ENCODE measurements around the gene SAV1. TPM values are rescaled to one million over a fixed set of nuclear protein-coding genes. Genes with fewer than 3 reads are reported as not detected.
A peak's percentile ranks its signal among the peaks of the same experiment; 100 is the strongest.

Gene SAV1
- total RNA-seq, 1 donor from 2014 or later = 7.7 TPM

DNA sequence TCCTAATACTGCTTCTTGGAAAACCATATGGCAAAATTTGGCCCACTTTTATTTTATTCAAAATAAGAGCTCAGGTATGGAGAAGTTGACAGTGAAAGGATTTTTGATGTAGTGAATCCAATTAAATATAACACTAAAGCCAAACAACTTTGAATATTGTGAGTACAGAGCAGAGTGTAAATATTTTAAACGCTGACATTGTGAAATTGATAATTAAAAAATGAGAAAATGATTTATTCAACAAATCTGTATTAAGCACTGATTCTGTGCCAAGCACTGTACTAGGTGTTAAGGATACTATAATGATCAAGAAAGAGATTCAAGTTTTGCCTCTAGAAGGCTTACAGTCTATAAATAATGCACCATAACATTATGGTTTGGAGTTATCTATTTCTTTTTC lies 57.6 kb downstream of the SAV1 start:
- DNase-seq (ENCODE audit: low spot score) (no peak), ATAC-seq (no peak)

DNA sequence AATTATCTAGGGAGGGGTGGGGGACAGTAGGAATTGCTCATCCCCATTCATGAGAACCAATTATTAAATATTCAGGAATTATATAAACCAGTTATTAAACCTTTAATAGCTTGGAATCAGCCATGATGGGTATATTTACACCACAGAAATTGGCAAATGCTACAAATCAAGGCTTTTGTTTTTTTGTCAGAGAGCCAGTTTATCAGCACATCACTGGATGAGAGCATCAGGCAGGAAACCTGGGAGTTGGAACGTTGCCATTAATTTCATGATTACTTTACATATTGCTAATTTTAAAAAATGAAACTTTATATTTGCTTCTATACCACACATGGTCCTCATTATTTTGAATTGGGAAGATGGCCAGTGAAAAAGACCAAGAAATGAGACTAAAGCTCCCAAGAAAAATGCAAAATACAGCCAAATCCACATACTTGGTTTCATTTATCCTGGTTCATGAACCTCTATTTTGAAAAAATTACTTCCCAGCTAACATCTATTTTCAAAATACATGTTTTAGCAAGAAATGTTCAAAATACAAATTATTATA lies 59.7 kb downstream of the SAV1 start:
- DNase-seq (ENCODE audit: low spot score) (no peak), ATAC-seq (no peak)

- ATAC-seq (no peak), DNase-seq (ENCODE audit: low spot score) (no peak)
Measured at GRCh38 chr14:50607761-50608160, 60.3 kb downstream of the SAV1 start.

GRCh38 chr14:50607181-50607580 lies 60.9 kb downstream of the SAV1 start:
- ATAC-seq (no peak), DNase-seq (ENCODE audit: low spot score) (no peak)

GRCh38 chr14:50606468-50606867 lies 61.6 kb downstream of the SAV1 start:
- ATAC-seq = no peak
- no peak for DNase-seq (ENCODE audit: low spot score)

DNA sequence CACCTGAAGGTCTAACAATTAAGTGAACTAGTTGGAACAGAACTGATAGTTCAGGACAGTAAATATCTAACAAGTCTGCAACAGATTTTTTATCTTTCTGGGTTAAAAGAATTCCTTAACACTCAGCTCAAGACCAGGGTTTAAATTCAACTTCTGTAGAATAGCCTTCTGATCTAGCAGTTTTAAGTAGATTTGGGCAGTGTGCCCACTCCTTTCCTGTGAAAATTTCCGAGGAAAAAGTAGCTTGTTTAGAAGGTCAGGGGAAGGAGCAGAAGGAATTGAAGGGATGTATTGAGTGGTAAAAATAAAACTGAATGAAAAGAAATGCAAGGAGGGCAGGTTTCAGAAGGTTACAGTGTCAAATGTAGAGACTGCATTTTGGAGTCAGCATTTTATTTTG lies 62.3 kb downstream of the SAV1 start:
- ATAC-seq = no peak
- no peak for DNase-seq (ENCODE audit: low spot score)

DNA sequence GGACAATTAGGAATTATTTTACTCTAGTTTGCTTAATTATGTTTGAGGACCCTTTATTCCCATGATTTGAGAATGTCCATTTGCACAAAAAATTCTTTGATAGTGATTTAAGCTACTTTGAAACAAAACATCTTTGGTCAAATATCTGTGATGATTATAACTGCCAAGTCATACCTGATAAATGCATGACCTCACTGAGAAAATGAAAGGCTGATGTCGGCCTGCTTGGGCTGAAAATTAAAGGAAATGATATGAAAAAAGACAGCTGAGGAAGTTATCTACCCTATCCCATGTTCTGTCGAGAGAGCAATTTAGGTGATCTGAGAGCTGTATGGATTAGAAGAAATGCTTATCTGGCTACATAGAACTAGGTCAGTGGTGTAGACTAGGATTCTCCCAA lies 64.5 kb downstream of the SAV1 start:
- DNase-seq (ENCODE audit: low spot score) (no peak), ATAC-seq (no peak)

GRCh38 chr14:50602035-50602434 lies 66.1 kb downstream of the SAV1 start:
- DNase-seq (ENCODE audit: low spot score) = no peak
- ATAC-seq = no peak

DNA sequence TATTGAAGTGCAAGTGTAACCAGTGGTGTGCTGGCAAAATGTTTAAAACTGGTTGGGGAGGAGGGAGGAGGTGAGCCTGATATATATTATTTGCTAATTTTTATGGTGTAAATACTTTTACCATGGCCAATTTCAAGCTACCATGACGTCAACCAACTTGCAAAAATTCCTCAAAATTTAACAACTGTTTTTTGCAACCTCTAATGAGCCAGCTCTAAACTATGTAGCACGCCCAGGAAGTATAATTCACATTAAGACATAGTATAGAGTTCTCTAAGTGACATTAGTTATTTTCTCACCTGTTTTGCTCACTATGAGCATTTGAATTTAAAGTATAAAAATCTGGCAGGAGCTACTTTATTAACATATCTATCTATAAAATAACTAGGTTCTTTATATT lies 66.7 kb downstream of the SAV1 start:
- DNase-seq (ENCODE audit: low spot score) (no peak), ATAC-seq (no peak)

DNA sequence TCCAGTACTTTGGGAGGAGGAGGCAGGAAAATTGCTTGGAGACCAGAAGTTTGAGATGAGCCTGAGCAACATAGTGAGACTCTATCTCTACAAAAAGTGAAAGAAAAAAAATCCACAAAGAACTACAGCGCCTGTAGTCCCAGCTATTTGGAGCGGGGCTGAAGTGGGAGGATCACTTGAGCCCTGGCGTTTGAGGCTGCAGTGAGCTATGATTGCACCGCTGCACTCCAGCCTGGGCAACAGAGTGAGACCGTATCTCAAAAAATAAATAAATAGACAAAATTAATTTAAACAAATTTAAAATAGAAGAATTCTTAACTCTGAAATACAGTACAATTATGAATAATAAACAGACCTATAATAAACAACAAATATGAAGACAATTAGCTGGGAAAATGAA lies 67.3 kb downstream of the SAV1 start:
- peak; percentile 48 for DNase-seq (ENCODE audit: low spot score)
- ATAC-seq = peak; percentile 92

- DNase-seq (ENCODE audit: low spot score) (no peak), ATAC-seq (peak; percentile 90)
Measured at GRCh38 chr14:50599700-50600444, 68.2 kb downstream of the SAV1 start.

DNA sequence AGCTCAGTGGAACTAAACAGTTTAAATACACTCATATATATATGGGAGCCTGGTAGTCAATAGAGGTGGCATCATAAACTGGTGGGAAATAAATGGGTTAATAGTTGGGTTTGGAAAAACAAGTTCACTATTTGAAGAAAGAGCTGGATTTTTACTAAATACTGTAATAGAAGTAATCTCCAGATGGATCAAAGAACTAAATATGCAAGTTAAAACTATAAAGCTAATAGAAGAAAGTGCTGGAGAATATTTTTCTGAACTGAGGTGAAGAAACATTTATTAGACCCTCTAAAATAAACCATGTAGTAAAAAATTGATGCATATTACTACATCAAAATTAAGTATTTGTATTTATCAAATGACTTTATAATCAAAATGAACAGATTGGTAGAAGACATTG lies 69.3 kb downstream of the SAV1 start:
- no peak for ATAC-seq

DNA sequence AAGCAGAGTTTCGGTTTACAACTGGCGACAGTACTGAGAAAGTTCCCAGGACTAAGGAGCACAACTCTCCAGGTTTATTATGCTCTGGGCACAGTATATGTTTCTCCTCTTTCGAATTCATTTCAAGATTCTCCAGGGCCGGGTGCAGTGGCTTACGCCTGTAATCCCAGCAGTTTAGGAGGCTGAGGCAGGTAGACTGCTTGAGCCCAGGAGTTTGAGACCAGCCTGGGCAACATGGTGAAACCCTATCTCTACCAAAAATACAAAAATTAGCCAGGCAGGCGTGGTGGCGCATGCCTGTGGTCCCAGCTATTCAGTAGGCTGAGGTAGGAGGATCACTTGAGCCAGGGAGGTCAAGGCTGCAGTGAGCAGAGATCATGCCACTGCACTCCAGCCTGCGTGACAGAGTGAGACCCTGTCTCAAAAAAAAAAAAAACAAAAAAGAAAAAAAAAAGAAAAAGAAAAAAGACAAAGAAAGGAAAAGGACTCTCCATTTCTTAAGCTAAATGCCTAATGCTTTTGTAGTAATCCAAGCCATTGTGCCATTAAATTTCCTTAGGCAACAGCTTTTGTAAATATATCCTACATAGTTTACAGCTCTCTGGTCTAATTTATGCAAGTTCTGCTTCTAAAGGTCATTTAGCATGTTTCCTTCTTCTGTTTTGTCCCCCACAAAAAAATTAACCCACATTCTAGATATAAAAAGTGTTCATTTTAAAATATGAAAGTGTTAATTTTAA lies 73.4 kb downstream of the SAV1 start:
- ATAC-seq (no peak), DNase-seq (ENCODE audit: low spot score) (no peak)

More for the DNA sequence above, 69.3 kb downstream of the SAV1 start:
- no peak for DNase-seq (ENCODE audit: low spot score)

DNA sequence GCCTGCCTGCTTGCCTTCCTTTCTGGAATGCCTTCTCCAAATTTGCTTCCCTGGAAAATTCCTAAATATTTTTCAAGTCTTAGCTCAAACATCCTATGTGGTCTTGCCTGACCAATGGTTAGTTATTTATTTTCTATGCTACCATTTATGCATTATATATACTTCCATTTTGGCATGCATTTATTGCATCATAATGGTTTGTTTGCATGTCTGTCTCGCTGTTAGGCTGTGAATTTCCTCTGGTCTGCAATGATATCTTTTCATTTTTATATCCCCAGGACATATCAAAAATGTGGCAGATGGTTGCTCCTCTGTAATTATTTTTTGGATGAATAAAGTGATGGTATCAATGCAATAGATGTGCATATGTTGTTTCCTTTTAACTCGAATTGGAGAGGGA lies 77.6 kb downstream of the SAV1 start:
- ATAC-seq (no peak), DNase-seq (ENCODE audit: low spot score) (no peak)

Other genes with a start within 250 kb of the SAV1 start
- gene MAP4K5, start 135.7 kb downstream of the SAV1 start, total RNA-seq = 10.0 TPM
- 0.48 TPM for gene ATL1, start 108.2 kb downstream of the SAV1 start, total RNA-seq
- 5.5 TPM for gene NIN, start 162.9 kb upstream of the SAV1 start, total RNA-seq
- gene ABHD12B, start 203.7 kb upstream of the SAV1 start, total RNA-seq = not detected